Activated CD8-positive, alpha-beta T cell treated with anti-CD3 and anti-CD28 coated beads for 36 hours (primary cell): ENCODE results near the gene PCBD1. TPM values are rescaled to one million over a fixed set of nuclear protein-coding genes. Genes with fewer than 3 reads are reported as not detected.
A peak's percentile ranks its signal among the peaks of the same experiment; 100 is the strongest.
"Not testable (repeated sequence)": the region's sequence is repeated elsewhere in the genome, so short reads cannot be mapped to it uniquely, and the experiment has no call there.

Experiments
- ATAC-seq: fragments of 200-7000 bp; cut with Tn5 transposase; one replicate; pipeline ENCODE4 v1.10.0; 2021; ENCODE audit warnings: mild to moderate bottlenecking, moderate library complexity
- CTCF ChIA-PET: fragments of 350-600 bp; sonication (Branson Sonifier 250); formaldehyde crosslinking; loops from one replicate; lab custom pipeline; 2021; ENCODE audit warnings: antibody characterized with exemption; lab: Charles Lee
- POLR2A ChIA-PET: fragments of 350-600 bp; sonication (Branson Sonifier 250); formaldehyde crosslinking; loops from one replicate; lab custom pipeline; 2021; ENCODE audit warnings: antibody characterized with exemption; lab: Charles Lee
- DNase-seq: peaks from one replicate; pipeline ENCODE4 v3.0.0-alpha.2; 2020
- H3K27ac Mint-ChIP-seq: one replicate; pipeline ENCODE4 v1.8.0; 2021; ENCODE audit warnings: mild to moderate bottlenecking, mixed read lengths
- H3K27me3 Mint-ChIP-seq: one replicate; pipeline ENCODE4 v1.8.0; 2021; ENCODE audit warnings: mixed read lengths
- H3K36me3 Mint-ChIP-seq: one replicate; pipeline ENCODE4 v1.8.0; 2021; ENCODE audit warnings: low read depth, mixed read lengths
- H3K4me1 Mint-ChIP-seq: one replicate; pipeline ENCODE4 v1.8.0; 2021; ENCODE audit warnings: low read depth, mixed read lengths
- H3K4me3 Mint-ChIP-seq: one replicate; pipeline ENCODE4 v1.8.0; 2021; ENCODE audit warnings: mild to moderate bottlenecking, moderate library complexity, mixed read lengths
- H3K9me3 Mint-ChIP-seq: one replicate; pipeline ENCODE4 v1.8.0; 2021; ENCODE audit warnings: mixed read lengths
- CTCF ChIP-seq: fragments of 200-600 bp; IDR thresholded peaks from one replicate; pipeline ENCODE4 v1.8.0; 2022; ENCODE audit warnings: antibody characterized with exemption, mild to moderate bottlenecking
- intact Hi-C: fragments of 100-400 bp; cut with micrococcal nuclease; formaldehyde crosslinking; loops from one replicate; pipeline ENCODE4 v1.10.0; 2022
- total RNA-seq, 2 experiments: library from RNA; stranded (reverse); gene quantifications; one replicate each; pipeline ENCODE4 v1.2.3, GENCODE V29; 2021

The PCBD1 gene
- total RNA-seq, 2 experiments from 2014 or later: 40.0 to 41.5 TPM

DNA sequence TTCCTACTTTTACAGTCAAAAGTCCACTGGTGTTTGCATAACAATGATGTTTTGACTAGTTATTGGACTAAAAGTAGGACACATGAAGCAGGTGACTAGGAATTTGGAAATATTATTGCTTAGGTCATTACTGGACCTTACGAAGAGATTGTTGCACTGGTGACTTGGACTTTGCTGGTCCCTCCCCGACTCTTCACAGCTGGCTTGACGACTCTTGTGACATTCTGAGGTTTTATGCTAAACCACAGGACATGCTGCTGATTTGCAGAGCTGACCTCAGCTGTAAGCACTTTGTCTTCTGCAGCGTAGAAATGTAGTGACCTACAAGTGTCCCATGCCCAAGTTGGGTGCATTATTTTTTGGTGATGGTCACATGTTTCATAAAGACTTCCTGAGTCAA is 21.9 kb downstream of the PCBD1 start:
- TF ChIP-seq CTCF: no peak
- Mint-ChIP-seq H3K27ac (no peak overlapping the region), H3K9me3 (no peaks in the 10 kb centered on the region), H3K4me1 (peaks cover 11% of the 10 kb centered on the region), H3K4me3 (no peak overlapping the region), H3K27me3 (no peaks in the 10 kb centered on the region), H3K36me3 (peaks cover 11% of the 10 kb centered on the region)
- POLR2A ChIA-PET: no interaction called here
- intact Hi-C loops: no loop called here
- ATAC-seq (no peak), DNase-seq (no peak)
- CTCF ChIA-PET: no interaction called here

DNA sequence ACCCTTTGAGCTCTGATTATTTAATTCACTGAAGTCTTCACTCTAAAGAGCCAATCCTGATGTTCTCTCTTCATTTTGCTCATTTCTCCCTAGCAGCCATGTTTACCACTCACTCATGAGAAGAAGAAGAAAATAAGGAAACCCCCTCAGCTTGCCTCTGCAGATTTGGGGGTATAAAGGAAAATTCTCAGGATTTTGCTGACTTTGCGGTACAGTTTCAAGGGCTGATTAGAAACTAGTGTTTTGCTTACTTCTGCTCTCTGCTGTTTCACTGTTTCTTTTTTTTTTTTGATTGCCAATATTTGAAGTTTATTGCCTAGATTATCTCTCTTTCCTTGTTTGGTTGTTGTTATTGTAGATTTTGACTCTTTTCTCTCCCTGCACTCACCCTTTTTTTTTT is 23.4 kb downstream of the PCBD1 start:
- Mint-ChIP-seq H3K27ac (no peak overlapping the region), H3K9me3 (no peaks in the 10 kb centered on the region), H3K4me1 (peaks cover 11% of the 10 kb centered on the region), H3K27me3 (no peaks in the 10 kb centered on the region), H3K4me3 (no peak overlapping the region), H3K36me3 (peaks cover 17% of the 10 kb centered on the region)
- ATAC-seq: no peak
- POLR2A ChIA-PET: interaction anchor here (1.1 to 1.2 kb wide), 3 partner anchors 12 to 14 kb away, joined by 3 to 4 read pairs (median 3); no protein-coding TSS in a partner anchor
- TF ChIP-seq CTCF: no peak
- CTCF ChIA-PET: interaction anchor here (1.7 kb wide), 1 partner anchor 14 kb away, joined by 4 read pairs; no protein-coding TSS in a partner anchor
- no peak for DNase-seq
- intact Hi-C loops: no loop called here

DNA sequence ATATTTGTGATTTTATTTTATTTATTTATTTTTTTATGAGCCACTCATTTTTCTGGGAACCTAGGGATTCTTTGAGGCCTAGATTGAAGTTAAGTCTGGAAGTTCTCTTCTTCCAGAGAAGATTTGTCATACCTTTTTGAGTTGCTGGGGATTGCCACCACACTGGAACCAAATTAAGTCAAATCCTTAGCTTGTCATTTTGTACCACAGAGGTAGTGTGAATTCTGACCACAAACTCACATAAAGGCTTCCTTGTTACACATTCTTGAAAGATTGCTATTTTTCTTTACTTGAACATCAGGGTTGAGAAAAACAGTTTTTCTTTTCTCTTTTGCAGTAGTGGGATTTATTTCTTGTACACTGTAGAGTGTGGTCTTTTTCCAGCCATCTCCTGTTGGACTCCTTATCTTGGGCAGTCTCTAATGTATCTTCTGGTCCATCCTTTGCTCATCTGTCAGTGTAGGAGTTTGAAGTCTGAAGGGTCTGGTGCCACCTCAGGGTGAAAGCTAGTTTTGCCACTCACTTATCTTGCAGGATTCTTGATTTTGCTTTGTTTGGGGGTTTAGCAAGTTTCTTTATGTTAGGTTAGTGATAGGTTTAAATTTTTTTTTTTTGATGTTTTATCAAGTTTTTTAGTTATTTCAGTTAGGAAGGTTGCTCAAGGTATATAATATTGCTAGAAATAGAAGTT is 24.8 kb downstream of the PCBD1 start:
- intact Hi-C loops: no loop called here
- no peaks in the 10 kb centered on the region for H3K27me3 Mint-ChIP-seq
- DNase-seq (no peak), ATAC-seq (no peak)
- no peak overlapping the region for H3K4me3 Mint-ChIP-seq
- peak overlapping the region; percentile 4 for H3K27ac Mint-ChIP-seq
- H3K4me1 Mint-ChIP-seq: peaks cover 11% of the 10 kb centered on the region
- ChIA-PET POLR2A (interaction anchor here (1.1 to 1.2 kb wide), 2 partner anchors 10 to 13 kb away, joined by 3 read pairs; no protein-coding TSS in a partner anchor), CTCF (interaction anchor here (1.0 kb wide), 1 partner anchor 10 kb away, joined by 5 read pairs; no protein-coding TSS in a partner anchor)
- H3K36me3 Mint-ChIP-seq: peaks cover 21% of the 10 kb centered on the region
- no peak for TF ChIP-seq CTCF
- H3K9me3 Mint-ChIP-seq: no peaks in the 10 kb centered on the region

- Mint-ChIP-seq H3K4me1 (peaks cover 15% of the 10 kb centered on the region), H3K36me3 (peaks cover 29% of the 10 kb centered on the region)
- H3K9me3 Mint-ChIP-seq, POLR2A ChIA-PET, ATAC-seq, CTCF ChIA-PET, DNase-seq, H3K27me3 Mint-ChIP-seq, intact Hi-C loops, H3K27ac Mint-ChIP-seq, H3K4me3 Mint-ChIP-seq: not testable (repeated sequence)
These were observed 26.7 kb downstream of the PCBD1 start for GRCh38 chr10:70861495-70862197.

DNA sequence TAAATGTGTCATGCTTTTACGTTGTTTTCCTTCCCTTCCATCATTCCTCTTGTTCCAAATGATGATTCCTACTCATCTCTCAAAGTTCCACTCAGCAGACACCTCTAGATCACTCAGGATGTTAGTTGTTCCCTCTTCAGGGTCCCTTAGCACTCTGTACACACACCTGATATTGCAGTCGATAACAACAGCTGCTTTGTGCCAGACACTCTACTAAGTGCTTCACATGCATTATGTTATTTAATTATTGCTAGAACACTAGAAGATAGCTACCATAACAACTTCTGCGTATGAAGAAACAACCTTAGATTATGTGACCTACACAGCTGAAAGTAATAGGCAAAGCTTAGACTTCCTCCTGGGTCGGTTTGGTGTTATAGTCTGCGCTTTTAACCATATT is 29.6 kb downstream of the PCBD1 start:
- Mint-ChIP-seq H3K4me3 (no peak overlapping the region), H3K36me3 (peaks cover 35% of the 10 kb centered on the region), H3K27ac (no peak overlapping the region), H3K9me3 (no peaks in the 10 kb centered on the region), H3K27me3 (no peaks in the 10 kb centered on the region), H3K4me1 (peaks cover 9% of the 10 kb centered on the region)
- ATAC-seq (no peak), DNase-seq (no peak)
- TF ChIP-seq CTCF: no peak
- ChIA-PET POLR2A (no interaction called here), CTCF (interaction anchor here (1.1 kb wide), 1 partner anchor 10 kb away, joined by 3 read pairs; no protein-coding TSS in a partner anchor)
- intact Hi-C loops: no loop called here
